SK-N-SH (cell line): ENCODE measurements around the gene ATF6B. TPM values are rescaled to one million over a fixed set of nuclear protein-coding genes. Genes with fewer than 3 reads are reported as not detected.
"Not testable (repeated sequence)": the region's sequence is repeated elsewhere in the genome, so short reads cannot be mapped to it uniquely, and the experiment has no call there.

Source experiments
- CTCF ChIA-PET: fragments of 300-600, 350-600 bp; formaldehyde crosslinking; extraction: SDS; loops from one replicate; lab custom pipeline; 2021; lab: Yijun Ruan, JAX
- POLR2A ChIA-PET: fragments of 350-600 bp; sonication (Branson Sonifier 250); formaldehyde crosslinking; extraction: SDS; loops from one replicate; lab custom pipeline; 2020; ENCODE audit warnings: antibody characterized with exemption, inconsistent platforms; lab: Yijun Ruan, JAX
- DNase-seq: peaks from one replicate; pipeline ENCODE4 v3.0.0; 2012
- H2AFZ ChIP-seq: fragments of 200-600 bp; sonication (generic); 2 replicates; pipeline ENCODE4 v1.8.1; 2016; ENCODE audit warnings: antibody characterized with exemption, mild to moderate bottlenecking, low read depth
- H3F3A ChIP-seq: fragments of 200-600 bp; sonication (generic); replicated peaks from 2 replicates; pipeline ENCODE3; 2016; ENCODE audit warnings: antibody characterized with exemption, mild to moderate bottlenecking; ENCODE audit not compliant: insufficient read depth
- H3K27ac ChIP-seq, 2 experiments: fragments of 200-500 bp in 1 of 2; fragments of 200-600 bp in 1 of 2; sonication (Bioruptor generic) in 1 of 2; sonication (generic), shearing (Covaris generic) in 1 of 2; 2 replicates each; pipeline versions ENCODE4 v1.5.1 to v1.6.1; 2014 to 2016; ENCODE audit warnings: low read depth in 2 of 2, inconsistent platforms in 1 of 2, low read length in 1 of 2, mild to moderate bottlenecking in 1 of 2, mixed read lengths in 1 of 2
- H3K27me3 ChIP-seq: fragments of 200-600 bp; sonication (generic), shearing (Covaris generic); 2 replicates; pipeline ENCODE4 v1.6.1; 2016; ENCODE audit warnings: mixed run types; ENCODE audit not compliant: insufficient read depth
- H3K36me3 ChIP-seq, 2 experiments: fragments of 200-500 bp in 1 of 2; fragments of 200-600 bp in 1 of 2; sonication (Bioruptor generic) in 1 of 2; sonication (generic) in 1 of 2; replicated peaks in 1 of 2; 2 replicates each; pipeline versions ENCODE3 to v1.5.1; 2014 to 2016; ENCODE audit warnings: low read length in 1 of 2, mild to moderate bottlenecking in 1 of 2; ENCODE audit not compliant: insufficient read depth in 2 of 2, control insufficient read depth in 1 of 2
- H3K4me1 ChIP-seq, 2 experiments: fragments of 200-500 bp in 1 of 2; fragments of 200-600 bp in 1 of 2; sonication (Bioruptor generic) in 1 of 2; sonication (generic), shearing (Covaris generic) in 1 of 2; 2 replicates each; pipeline versions ENCODE4 v1.5.1 to v1.6.1; 2014 to 2016; ENCODE audit warnings: low read depth in 1 of 2, low read length in 1 of 2, mixed run types in 1 of 2; ENCODE audit not compliant: insufficient read depth in 2 of 2, control insufficient read depth in 1 of 2
- H3K4me2 ChIP-seq: fragments of 200-600 bp; sonication (generic), shearing (Covaris generic); 2 replicates; pipeline ENCODE4 v1.6.1; 2017; ENCODE audit warnings: mixed run types
- H3K4me3 ChIP-seq, 2 experiments: fragments of 200-500 bp in 1 of 2; fragments of 200-600 bp in 1 of 2; sonication (Bioruptor generic) in 1 of 2; sonication (generic), shearing (Covaris generic) in 1 of 2; 2 replicates each; pipeline versions ENCODE4 v1.5.1 to v1.8.1; 2014 to 2016; ENCODE audit warnings: low read depth in 2 of 2, inconsistent platforms in 1 of 2, low read length in 1 of 2, mild to moderate bottlenecking in 1 of 2, mixed read lengths in 1 of 2, moderate library complexity in 1 of 2
- H3K79me2 ChIP-seq: fragments of 200-600 bp; sonication (generic); 2 replicates; pipeline ENCODE4 v1.8.1; 2017; ENCODE audit warnings: mild to moderate bottlenecking; ENCODE audit not compliant: insufficient read depth
- H3K9ac ChIP-seq: fragments of 200-600 bp; sonication (generic); 2 replicates; pipeline ENCODE4 v1.6.1; 2017; ENCODE audit warnings: mixed run types
- H3K9me2 ChIP-seq: fragments of 200-600 bp; sonication (generic); 2 replicates; pipeline ENCODE4 v1.6.1; 2017; ENCODE audit warnings: mixed run types
- H3K9me3 ChIP-seq: fragments of 200-600 bp; sonication (generic); 2 replicates; pipeline ENCODE4 v1.6.1; 2017; ENCODE audit warnings: mixed run types, mild to moderate bottlenecking, moderate library complexity
- H4K20me1 ChIP-seq: fragments of 200-600 bp; sonication (generic); 2 replicates; pipeline ENCODE4 v1.6.1; 2017; ENCODE audit warnings: mild to moderate bottlenecking, mixed run types; ENCODE audit not compliant: insufficient read depth
- CHD2 ChIP-seq: fragments of 150-350 bp; IDR thresholded peaks from 2 replicates; pipeline ENCODE4 v1.6.1; 2018; ENCODE audit warnings: low read length; ENCODE audit not compliant: partially characterized antibody
- ELF1 ChIP-seq: IDR thresholded peaks from 2 replicates; pipeline ENCODE4 v1.4.0; 2012
- EP300 ChIP-seq, 2 experiments: IDR thresholded peaks; 2 replicates each; pipeline versions ENCODE4 v1.4.0 to v1.6.1; 2012; ENCODE audit warnings: borderline replicate concordance in 1 of 2, low read depth in 1 of 2, low read length in 1 of 2
- EZH2phosphoT487 ChIP-seq: fragments of 200-600 bp; sonication (generic); IDR thresholded peaks from 2 replicates; pipeline ENCODE4 v1.6.1; 2017; ENCODE audit warnings: low read depth, mixed run types, mild to moderate bottlenecking, antibody characterized with exemption, moderate library complexity, borderline replicate concordance
- FOSL2 ChIP-seq: IDR thresholded peaks from 2 replicates; pipeline ENCODE4 v1.4.0; 2012; ENCODE audit warnings: low read depth, mild to moderate bottlenecking, moderate library complexity, borderline replicate concordance
- FOXM1 ChIP-seq: IDR thresholded peaks from 2 replicates; pipeline ENCODE4 v1.4.0; 2012; ENCODE audit warnings: low read depth, mild to moderate bottlenecking
- GABPA ChIP-seq: IDR thresholded peaks from 2 replicates; pipeline ENCODE4 v1.4.0; 2012; ENCODE audit warnings: low read depth, mild to moderate bottlenecking
- JUND ChIP-seq: IDR thresholded peaks from 2 replicates; pipeline ENCODE4 v1.4.0; 2012
- NFIC ChIP-seq: IDR thresholded peaks from 2 replicates; pipeline ENCODE4 v1.4.0; 2012; ENCODE audit warnings: borderline replicate concordance
- NRF1 ChIP-seq: IDR thresholded peaks from 2 replicates; pipeline ENCODE4 v1.6.1; 2012; ENCODE audit warnings: low read depth, mild to moderate bottlenecking, low read length
- POLR2AphosphoS5 ChIP-seq: IDR thresholded peaks from 2 replicates; pipeline ENCODE4 v1.6.1; 2012; ENCODE audit warnings: low read depth, low read length
- RAD21 ChIP-seq: IDR thresholded peaks from 2 replicates; pipeline ENCODE4 v1.6.1; 2012; ENCODE audit warnings: mild to moderate bottlenecking, low read length
- RFX5 ChIP-seq: IDR thresholded peaks from 2 replicates; pipeline ENCODE4 v1.6.1; 2012; ENCODE audit warnings: mild to moderate bottlenecking, improper control_type of control experiment, low read length
- SIN3A ChIP-seq: IDR thresholded peaks from 2 replicates; pipeline ENCODE4 v1.6.1; 2012; ENCODE audit warnings: low read depth, mild to moderate bottlenecking, low read length, moderate library complexity, borderline replicate concordance
- SMC3 ChIP-seq: IDR thresholded peaks from 2 replicates; pipeline ENCODE4 v1.6.1; 2012; ENCODE audit warnings: low read depth, low read length, improper control_type of control experiment
- TCF12 ChIP-seq: IDR thresholded peaks from 2 replicates; pipeline ENCODE4 v1.4.0; 2012
- USF1 ChIP-seq: IDR thresholded peaks from 2 replicates; pipeline ENCODE4 v1.4.0; 2012; ENCODE audit warnings: low read depth, borderline replicate concordance
- USF2 ChIP-seq: fragments of 150-350 bp; IDR thresholded peaks from 2 replicates; pipeline ENCODE4 v1.6.1; 2017; ENCODE audit warnings: antibody characterized with exemption, low read length, low read depth, borderline replicate concordance
- WGBS: methylation state at CpG from one replicate; pipeline ENCODE4 v1.1.6; 2017; ENCODE audit warnings: low lambda C conversion rate; 5-methylcytosine and 5-hydroxymethylcytosine counted together
- polyA plus RNA-seq, 3 experiments: library from polyadenylated mRNA; depleted of rRNA; stranded (reverse); fragments of >200 nt; gene quantifications; 2 replicates each; pipeline ENCODE4 v1.2.3, GENCODE V29; 2012

The ATF6B gene
- polyA plus RNA-seq, 1 of the 3 experiments (the other 2 are of a cell fraction) = 61.3 TPM

- TF ChIP-seq JUND (no peak), ELF1 (no peak), NFIC (no peak), EZH2phosphoT487 (no peak), EP300 (IDR thresholded peaks at IDR 0.05; ENCODE audit: borderline replicate concordance in 1 of 2, low read depth in 1 of 2, low read length in 1 of 2) (no peak), RAD21 (no peak), CHD2 (no peak), SMC3 (no peak)
Measured at GRCh38 chr6:32069460-32069859, 58.6 kb downstream of the ATF6B start (continued).

- WGBS = 64% methylated on average over 12 of the region's 14 CpGs
- no peak overlapping the region for H3K9ac ChIP-seq
Measured at GRCh38 chr6:32068867-32069266, 59.2 kb downstream of the ATF6B start.

GRCh38 chr6:32068315-32068714 is 59.7 kb downstream of the ATF6B start:
- H3K9me3 ChIP-seq, CTCF ChIA-PET, H3K9me2 ChIP-seq, H2AFZ ChIP-seq, H3K4me2 ChIP-seq, H3K36me3 ChIP-seq, H3K9ac ChIP-seq, H4K20me1 ChIP-seq, H3K79me2 ChIP-seq, H3K4me1 ChIP-seq, H3K4me3 ChIP-seq, H3F3A ChIP-seq, DNase-seq, H3K27me3 ChIP-seq, H3K27ac ChIP-seq, POLR2A ChIA-PET: not testable (repeated sequence)
- WGBS = 46% methylated on average over 6 of the region's 13 CpGs

More at GRCh38 chr6:32068867-32069266, 59.2 kb downstream of the ATF6B start:
- H3K27ac ChIP-seq = no peak overlapping the region
- no peaks in the 10 kb centered on the region for H4K20me1 ChIP-seq
- H3K4me2 ChIP-seq = no peak overlapping the region
- H3K9me3 ChIP-seq = no peaks in the 10 kb centered on the region
- H3K79me2 ChIP-seq = no peaks in the 10 kb centered on the region
- H3K9me2 ChIP-seq = no peaks in the 10 kb centered on the region
- ChIA-PET POLR2A (no interaction called here), CTCF (interaction anchor here (1.1 kb wide), 1 partner anchor 50 kb away, joined by 3 read pairs; no protein-coding TSS in a partner anchor)
- H3K36me3 ChIP-seq = no peaks in the 10 kb centered on the region
- TF ChIP-seq SIN3A (no peak), JUND (no peak), NRF1 (no peak), GABPA (no peak), USF2 (no peak), RFX5 (no peak), POLR2AphosphoS5 (no peak), EZH2phosphoT487 (no peak), RAD21 (no peak), FOXM1 (no peak), USF1 (no peak), FOSL2 (no peak), TCF12 (no peak), SMC3 (no peak), CHD2 (no peak), NFIC (no peak), EP300 (IDR thresholded peaks at IDR 0.05; ENCODE audit: borderline replicate concordance in 1 of 2, low read depth in 1 of 2, low read length in 1 of 2) (no peak)
- H3K4me1 ChIP-seq = no peaks in the 10 kb centered on the region
- H3F3A ChIP-seq = no peaks in the 10 kb centered on the region
- DNase-seq = no peak
- no peaks in the 10 kb centered on the region; the same call in 1 of the 2 replicates for H3K27me3 ChIP-seq
- H3K4me3 ChIP-seq = no peak overlapping the region
- no peak overlapping the region for H2AFZ ChIP-seq

GRCh38 chr6:32067521-32067920 is 60.5 kb downstream of the ATF6B start:
- H3K27me3 ChIP-seq, H2AFZ ChIP-seq, POLR2A ChIA-PET, H3K4me3 ChIP-seq, H3K9ac ChIP-seq, H3K4me2 ChIP-seq, H3K79me2 ChIP-seq, H3K36me3 ChIP-seq, H3F3A ChIP-seq, H3K27ac ChIP-seq, H3K9me2 ChIP-seq, H4K20me1 ChIP-seq, CTCF ChIA-PET, H3K9me3 ChIP-seq, DNase-seq, H3K4me1 ChIP-seq: not testable (repeated sequence)
- 62% methylated on average over 5 of the region's 19 CpGs for WGBS
